ENCODE results near the gene RPL37. TPM values are rescaled to one million over a fixed set of nuclear protein-coding genes. Genes with fewer than 3 reads are reported as not detected.
A peak's percentile ranks its signal among the peaks of the same experiment; 100 is the strongest.
"Not testable (repeated sequence)": the region's sequence is repeated elsewhere in the genome, so short reads cannot be mapped to it uniquely, and the experiment has no call there.

RPL37 gene
- polyA plus RNA-seq, 1 of the 3 experiments (the other 2 are of a cell fraction): 465 TPM

DNA sequence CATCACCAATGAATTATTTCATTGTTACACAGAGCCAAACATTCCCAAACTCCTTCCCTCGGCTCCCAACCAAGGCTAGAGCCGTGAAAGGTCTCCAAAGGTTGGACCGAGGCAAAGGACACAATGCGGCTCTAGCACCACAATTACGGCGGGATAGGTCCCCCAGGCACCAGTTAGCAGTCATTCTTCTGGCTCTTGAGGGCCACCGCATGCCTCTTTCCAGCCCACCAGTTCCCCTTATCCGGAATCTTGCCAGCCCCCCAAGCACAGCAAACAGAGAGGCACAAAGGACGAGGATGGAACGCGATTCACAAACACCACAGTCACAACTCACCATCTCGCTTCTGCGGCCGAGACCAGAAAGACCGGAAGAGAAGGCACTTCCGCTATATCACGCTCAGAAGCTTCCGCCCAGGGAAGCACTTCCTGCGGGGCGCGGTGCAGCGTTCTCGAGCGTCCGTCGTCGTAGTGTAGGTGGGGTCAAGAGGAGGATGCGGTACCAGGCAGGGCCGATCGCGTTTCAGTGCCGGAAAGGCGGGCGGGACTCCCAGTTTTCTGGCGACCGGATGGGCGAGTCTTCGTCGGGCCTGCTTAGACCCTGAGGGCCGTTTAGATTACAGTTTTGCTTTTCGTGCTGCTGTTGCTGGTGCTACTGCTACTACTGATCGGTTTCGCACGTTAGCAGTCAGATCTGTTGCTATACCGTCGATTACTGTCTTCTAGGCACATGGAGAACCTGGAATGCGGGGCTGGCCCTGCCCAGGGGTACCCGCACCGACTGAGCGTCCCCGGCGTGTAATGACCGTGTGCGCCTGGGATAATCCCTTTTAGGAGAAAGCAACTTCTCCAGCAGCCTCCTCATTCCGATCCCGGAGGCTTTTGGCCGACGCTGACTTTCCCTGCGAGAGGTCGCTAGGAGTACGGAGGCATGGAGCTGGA lies at the start of gene RPL37 (continued):
- peak; percentile 48; the same call in 1 of the 2 replicates for TF ChIP-seq RFX5 (IDR thresholded peaks at IDR 0.05; ENCODE audit: low read length)
- TF ChIP-seq SIN3A (IDR thresholded peaks at IDR 0.05; ENCODE audit: borderline replicate concordance, low read depth, low read length): peak; percentile 86
- TF ChIP-seq EP300 (IDR thresholded peaks at IDR 0.05; ENCODE audit: borderline replicate concordance in 1 of 2, low read depth in 1 of 2, low read length in 1 of 2): peak in 1 of 2 experiments; percentile 48; a peak in 1 of 4 replicates

- H3K9me3 ChIP-seq; H3K79me2 ChIP-seq (ENCODE audit: insufficient read depth); POLR2A ChIA-PET; H2AFZ ChIP-seq (ENCODE audit: low read depth); H3K9me2 ChIP-seq; DNase-seq; H3K4me1 ChIP-seq (ENCODE audit: control insufficient read depth in 1 of 2, insufficient read depth in 2 of 2, low read depth in 1 of 2, low read length in 1 of 2); H3K27me3 ChIP-seq (ENCODE audit: insufficient read depth); H3K27ac ChIP-seq (ENCODE audit: low read depth in 2 of 2, low read length in 1 of 2); H3F3A ChIP-seq (replicated peaks; ENCODE audit: insufficient read depth); H3K4me2 ChIP-seq; H3K36me3 ChIP-seq (replicated peaks in 1 of 2; ENCODE audit: control insufficient read depth in 1 of 2, insufficient read depth in 2 of 2, low read length in 1 of 2); H3K4me3 ChIP-seq (ENCODE audit: low read depth in 2 of 2, low read length in 1 of 2); H4K20me1 ChIP-seq (ENCODE audit: insufficient read depth); CTCF ChIA-PET; H3K9ac ChIP-seq: not testable (repeated sequence)
- WGBS (ENCODE audit: low lambda C conversion rate): 0% methylated on average over 1 of the region's 1 CpG
Measured at GRCh38 chr5:40883051-40883450, 48.0 kb upstream of the RPL37 start.

DNA sequence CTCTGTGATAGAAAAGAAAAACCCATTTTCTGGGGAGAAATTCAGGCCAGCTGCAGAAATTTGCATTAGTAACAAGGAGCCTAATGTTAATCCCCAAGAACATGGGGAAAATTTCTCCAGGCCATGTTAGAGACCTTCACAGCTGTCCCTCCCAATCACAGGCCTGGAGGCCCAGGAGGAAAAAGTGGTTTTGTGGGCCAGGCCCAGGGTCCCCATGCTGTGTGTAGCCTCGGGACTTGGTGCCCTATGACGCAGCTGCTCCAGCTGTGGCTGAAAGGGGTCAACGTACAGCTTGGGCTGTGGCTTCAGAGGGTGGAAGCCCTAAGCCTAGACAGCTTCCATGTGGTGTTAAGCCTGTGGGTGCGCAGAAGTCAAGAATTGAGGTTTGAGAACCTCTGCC lies 47.3 kb upstream of the RPL37 start:
- ChIA-PET POLR2A (no interaction called here), CTCF (no interaction called here)
- Histone ChIP-seq H3K27me3 (ENCODE audit: insufficient read depth) (no peaks in the 10 kb centered on the region), H3K27ac (ENCODE audit: low read depth in 2 of 2, low read length in 1 of 2) (no peak overlapping the region), H3K9ac (no peak overlapping the region), H4K20me1 (ENCODE audit: insufficient read depth) (no peaks in the 10 kb centered on the region), H3F3A (replicated peaks; ENCODE audit: insufficient read depth) (peaks cover 7% of the 10 kb centered on the region), H3K79me2 (ENCODE audit: insufficient read depth) (no peaks in the 10 kb centered on the region), H3K9me2 (no peaks in the 10 kb centered on the region), H3K4me2 (no peak overlapping the region), H3K4me3 (ENCODE audit: low read depth in 2 of 2, low read length in 1 of 2) (no peak overlapping the region), H3K9me3 (0 out of 2 replicates have a peak, but pooled peaks cover under 1% of the 10 kb centered on the region), H3K36me3 (replicated peaks in 1 of 2; ENCODE audit: control insufficient read depth in 1 of 2, insufficient read depth in 2 of 2, low read length in 1 of 2) (no peaks in the 10 kb centered on the region), H2AFZ (ENCODE audit: low read depth) (no peak overlapping the region), H3K4me1 (ENCODE audit: control insufficient read depth in 1 of 2, insufficient read depth in 2 of 2, low read depth in 1 of 2, low read length in 1 of 2) (no peaks in the 10 kb centered on the region)
- WGBS (ENCODE audit: low lambda C conversion rate): 10% methylated on average over 4 of the region's 4 CpGs
- no peak for DNase-seq
- TF ChIP-seq FOSL2 (IDR thresholded peaks at IDR 0.05; ENCODE audit: borderline replicate concordance, low read depth) (no peak), RCOR1 (IDR thresholded peaks at IDR 0.05; ENCODE audit: low read length) (no peak), TEAD4 (IDR thresholded peaks at IDR 0.05; ENCODE audit: borderline replicate concordance, insufficient read depth) (no peak), CHD2 (IDR thresholded peaks at IDR 0.05; ENCODE audit: low read length, partially characterized antibody) (no peak), YY1 (IDR thresholded peaks at IDR 0.05; ENCODE audit: low read depth) (no peak), NRF1 (IDR thresholded peaks at IDR 0.05; ENCODE audit: low read depth, low read length) (no peak), FOXJ3 (CRISPR knock-in tag; IDR thresholded peaks at IDR 0.05) (no peak), REST (IDR thresholded peaks at IDR 0.05; ENCODE audit: low read depth, low read length) (no peak), EP300 (IDR thresholded peaks at IDR 0.05; ENCODE audit: borderline replicate concordance in 1 of 2, low read depth in 1 of 2, low read length in 1 of 2) (no peak)
- TF ChIP-seq, protein P1, sequence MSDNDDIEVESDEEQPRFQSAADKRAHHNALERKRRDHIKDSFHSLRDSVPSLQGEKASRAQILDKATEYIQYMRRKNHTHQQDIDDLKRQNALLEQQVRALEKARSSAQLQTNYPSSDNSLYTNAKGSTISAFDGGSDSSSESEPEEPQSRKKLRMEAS (IDR thresholded peaks at IDR 0.05; ENCODE audit: low read depth): no peak

Data from SK-N-SH (cell line).